PC-9 (cell line): ENCODE data around the gene C17orf78. TPM values are rescaled to one million over a fixed set of nuclear protein-coding genes. Genes with fewer than 3 reads are reported as not detected.

Source experiments
- BruUV-seq: library from RNA; stranded (reverse); fragments of 400-500 nt; replicated peaks from 2 replicates; lab custom pipeline; 2021; lab: Mats Ljungman, UMichigan
- CTCF ChIA-PET: fragments of 300-600 bp; sonication (Branson Sonifier 250); formaldehyde crosslinking; loops from one replicate; lab custom pipeline; 2022; ENCODE audit warnings: antibody characterized with exemption; lab: Charles Lee
- POLR2A ChIA-PET: fragments of 300-600 bp; sonication (Branson Sonifier 250); formaldehyde crosslinking; loops from one replicate; lab custom pipeline; 2022; ENCODE audit warnings: antibody characterized with exemption; ENCODE audit not compliant: unreplicated experiment; lab: Charles Lee
- DNase-seq, 2 experiments: peaks; one replicate each; pipeline versions ENCODE4 v3.0.0 to v3.0.0-alpha.2; 2015 to 2022; ENCODE audit warnings: mixed read lengths in 1 of 2
- H2AFZ ChIP-seq: fragments of 200-600 bp; sonication (generic); 2 replicates; pipeline ENCODE4 v1.8.1; 2017; ENCODE audit warnings: antibody characterized with exemption
- H3F3A ChIP-seq: fragments of 200-600 bp; sonication (generic); 2 replicates; pipeline ENCODE4 v1.8.1; 2017; ENCODE audit warnings: antibody characterized with exemption, mild to moderate bottlenecking, low read depth; ENCODE audit not compliant: insufficient read depth
- H3K27ac ChIP-seq: fragments of 200-600 bp; sonication (generic); 2 replicates; pipeline ENCODE4 v1.6.1; 2016; ENCODE audit warnings: mixed run types
- H3K27me3 ChIP-seq: fragments of 200-600 bp; sonication (generic); 2 replicates; pipeline ENCODE4 v1.6.1; 2016; ENCODE audit warnings: low read depth, mixed run types; ENCODE audit not compliant: insufficient read depth
- H3K36me3 ChIP-seq: fragments of 200-600 bp; sonication (generic); 2 replicates; pipeline ENCODE4 v1.6.1; 2016; ENCODE audit warnings: low read depth, mixed run types
- H3K4me1 ChIP-seq: fragments of 200-600 bp; sonication (generic); replicated peaks from 2 replicates; pipeline ENCODE4 v1.6.1; 2016; ENCODE audit warnings: mixed run types; ENCODE audit not compliant: insufficient read depth
- H3K4me2 ChIP-seq: fragments of 200-600 bp; sonication (generic); 2 replicates; pipeline ENCODE4 v1.6.1; 2017; ENCODE audit warnings: mixed run types
- H3K4me3 ChIP-seq: fragments of 200-600 bp; sonication (generic); 2 replicates; pipeline ENCODE4 v1.6.1; 2016; ENCODE audit warnings: mixed run types
- H3K79me2 ChIP-seq: fragments of 200-600 bp; sonication (generic); 2 replicates; pipeline ENCODE4 v1.6.1; 2017; ENCODE audit warnings: low read depth, mixed run types
- H3K9me2 ChIP-seq: fragments of 200-600 bp; sonication (generic); 2 replicates; pipeline ENCODE4 v1.8.1; 2017; ENCODE audit warnings: mild to moderate bottlenecking; ENCODE audit not compliant: insufficient read depth
- H3K9me3 ChIP-seq: fragments of 200-600 bp; sonication (generic); 2 replicates; pipeline ENCODE4 v1.8.1; 2016; ENCODE audit warnings: low read depth; ENCODE audit not compliant: insufficient read depth
- H4K20me1 ChIP-seq: fragments of 200-600 bp; sonication (generic); 2 replicates; pipeline ENCODE4 v1.8.1; 2017; ENCODE audit not compliant: insufficient read depth
- EZH2 ChIP-seq: fragments of 200-600 bp; sonication (generic); IDR thresholded peaks from 2 replicates; pipeline ENCODE4 v1.8.0; 2017; ENCODE audit warnings: antibody characterized with exemption, low read depth
- intact Hi-C: fragments of 100-400 bp; cut with micrococcal nuclease; formaldehyde crosslinking; loops from one replicate; pipeline ENCODE4 v1.10.0; 2022; ENCODE audit not compliant: unreplicated experiment
- total RNA-seq: library from RNA; stranded (reverse); gene quantifications from 2 replicates; pipeline ENCODE4 v1.2.3, GENCODE V29; 2021
- TF ChIP-seq, protein P1 (sequence below): fragments of 200-600 bp; sonication (generic); conservative IDR thresholded peaks from 2 replicates; pipeline ENCODE4 v1.6.1; 2017; ENCODE audit warnings: mixed run types, antibody characterized with exemption, mild to moderate bottlenecking, moderate library complexity

C17orf78 gene
- total RNA-seq, 1 experiment from 2014 or later = not detected

DNA sequence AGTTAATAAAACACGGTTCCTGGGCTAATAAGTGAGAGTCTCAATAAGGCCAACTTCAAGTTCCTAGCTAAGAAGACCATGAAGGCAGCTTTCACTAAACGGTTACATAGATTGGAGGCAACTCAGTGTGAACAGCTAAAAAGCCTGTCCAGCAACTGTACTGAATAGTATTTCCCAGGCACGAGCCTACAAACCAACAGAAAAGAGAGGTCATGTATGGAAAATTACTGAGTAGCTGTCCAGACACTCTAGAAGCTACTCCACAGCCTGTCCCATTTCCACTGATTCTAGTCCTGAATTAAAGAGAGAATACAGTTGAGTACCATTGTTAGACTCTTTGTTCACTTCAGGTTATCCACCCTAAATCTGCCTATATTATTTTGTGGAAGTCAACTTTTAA is 36.5 kb upstream of the C17orf78 start:
- Histone ChIP-seq H3K9me3 (no peaks in the 10 kb centered on the region), H3K27ac (no peak overlapping the region), H3K36me3 (peaks cover 18% of the 10 kb centered on the region; the same call in 1 of the 2 replicates), H3K4me2 (no peak overlapping the region), H3K27me3 (no peaks in the 10 kb centered on the region), H2AFZ (no peak overlapping the region), H3K4me3 (no peak overlapping the region), H3K79me2 (peaks cover 88% of the 10 kb centered on the region), H3K9me2 (no peaks in the 10 kb centered on the region), H4K20me1 (peaks cover 55% of the 10 kb centered on the region), H3F3A (peaks cover 23% of the 10 kb centered on the region), H3K4me1 (no peaks in the 10 kb centered on the region)
- TF ChIP-seq EZH2 = no peak
- TF ChIP-seq, protein P1, sequence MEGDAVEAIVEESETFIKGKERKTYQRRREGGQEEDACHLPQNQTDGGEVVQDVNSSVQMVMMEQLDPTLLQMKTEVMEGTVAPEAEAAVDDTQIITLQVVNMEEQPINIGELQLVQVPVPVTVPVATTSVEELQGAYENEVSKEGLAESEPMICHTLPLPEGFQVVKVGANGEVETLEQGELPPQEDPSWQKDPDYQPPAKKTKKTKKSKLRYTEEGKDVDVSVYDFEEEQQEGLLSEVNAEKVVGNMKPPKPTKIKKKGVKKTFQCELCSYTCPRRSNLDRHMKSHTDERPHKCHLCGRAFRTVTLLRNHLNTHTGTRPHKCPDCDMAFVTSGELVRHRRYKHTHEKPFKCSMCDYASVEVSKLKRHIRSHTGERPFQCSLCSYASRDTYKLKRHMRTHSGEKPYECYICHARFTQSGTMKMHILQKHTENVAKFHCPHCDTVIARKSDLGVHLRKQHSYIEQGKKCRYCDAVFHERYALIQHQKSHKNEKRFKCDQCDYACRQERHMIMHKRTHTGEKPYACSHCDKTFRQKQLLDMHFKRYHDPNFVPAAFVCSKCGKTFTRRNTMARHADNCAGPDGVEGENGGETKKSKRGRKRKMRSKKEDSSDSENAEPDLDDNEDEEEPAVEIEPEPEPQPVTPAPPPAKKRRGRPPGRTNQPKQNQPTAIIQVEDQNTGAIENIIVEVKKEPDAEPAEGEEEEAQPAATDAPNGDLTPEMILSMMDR = no peak
- intact Hi-C loops = no loop called here
- CTCF ChIA-PET = no interaction called here
- POLR2A ChIA-PET = no interaction called here
- DNase-seq = no peak
- no TSS peak for BruUV-seq

- peaks cover 18% of the 10 kb centered on the region; the same call in 1 of the 2 replicates for H3K36me3 ChIP-seq
- CTCF ChIA-PET = no interaction called here
- BruUV-seq = no TSS peak
Measured at GRCh38 chr17:37340804-37341203, 35.0 kb upstream of the C17orf78 start.

DNA sequence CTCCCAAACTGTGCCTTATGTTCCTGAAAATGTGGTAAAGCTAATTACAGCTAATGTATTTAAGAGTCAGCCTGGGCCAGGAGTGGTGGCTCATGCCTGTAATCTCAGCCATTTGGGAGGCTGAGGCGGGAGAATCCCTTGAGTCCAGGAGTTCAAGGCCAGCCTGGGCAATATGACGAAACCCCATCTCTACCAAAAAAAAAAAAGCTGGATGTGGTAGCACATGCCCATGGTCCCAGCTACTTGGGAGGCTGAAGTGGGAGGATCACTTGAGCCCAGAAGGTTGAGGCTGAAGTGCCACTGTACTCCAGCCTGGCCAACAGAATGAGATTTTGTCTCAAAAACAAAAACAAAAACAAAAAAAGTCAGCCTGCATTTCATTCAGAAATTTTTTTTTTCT is 33.2 kb upstream of the C17orf78 start:
- POLR2A ChIA-PET = no interaction called here
- DNase-seq = no peak
- Histone ChIP-seq H3K36me3 (0 out of 2 replicates have a peak, but pooled peaks cover 9% of the 10 kb centered on the region), H3K4me1 (no peaks in the 10 kb centered on the region), H3K79me2 (peaks cover 88% of the 10 kb centered on the region), H3K4me3 (no peak overlapping the region), H3K4me2 (no peak overlapping the region), H3K27me3 (no peaks in the 10 kb centered on the region), H2AFZ (no peak overlapping the region), H3F3A (peaks cover 23% of the 10 kb centered on the region), H3K27ac (no peak overlapping the region), H3K9me3 (no peaks in the 10 kb centered on the region), H3K9me2 (no peaks in the 10 kb centered on the region), H4K20me1 (peaks cover 61% of the 10 kb centered on the region)
- no TSS peak for BruUV-seq
- CTCF ChIA-PET = no interaction called here
- TF ChIP-seq EZH2 = no peak
- TF ChIP-seq, protein P1 = no peak
- intact Hi-C loops = no loop called here

More at GRCh38 chr17:37340804-37341203, 35.0 kb upstream of the C17orf78 start:
- POLR2A ChIA-PET = interaction anchor here (0.6 kb wide), 1 partner anchor 215 kb away, joined by 8 read pairs; no protein-coding TSS in a partner anchor
- Histone ChIP-seq H3K4me1 (no peaks in the 10 kb centered on the region), H3K27ac (no peak overlapping the region), H3K9me3 (no peaks in the 10 kb centered on the region), H3K79me2 (peaks cover 88% of the 10 kb centered on the region), H2AFZ (no peak overlapping the region), H3K27me3 (no peaks in the 10 kb centered on the region), H3K9me2 (no peaks in the 10 kb centered on the region), H3F3A (peaks cover 23% of the 10 kb centered on the region), H3K4me3 (no peak overlapping the region), H3K4me2 (no peak overlapping the region), H4K20me1 (peaks cover 63% of the 10 kb centered on the region)
- TF ChIP-seq EZH2 = no peak
- TF ChIP-seq, protein P1 = no peak
- intact Hi-C loops = no loop called here
- DNase-seq = no peak
